GDM1 (cell line): Measurements from ENCODE around the gene GCM1.

Experiments
- DNase-seq: peaks from one replicate; lab custom pipeline; 2025; lab: John Stamatoyannopoulos, UW

The GCM1 gene

GRCh38 chr6:53151676-53152075 lies 3.0 kb upstream of the GCM1 start:
- DNase-seq = no peak

GRCh38 chr6:53144802-53145201 lies 3.8 kb downstream of the GCM1 start:
- DNase-seq = no peak

- DNase-seq = no peak
These were observed 4.9 kb downstream of the GCM1 start for GRCh38 chr6:53143710-53144109.

GRCh38 chr6:53142810-53143209 lies 5.8 kb downstream of the GCM1 start:
- DNase-seq = no peak

- no peak for DNase-seq
These were observed 8.7 kb downstream of the GCM1 start for GRCh38 chr6:53139841-53140413.

GRCh38 chr6:53136000-53136609 lies 12.5 kb downstream of the GCM1 start:
- DNase-seq = no peak

GRCh38 chr6:53134601-53135235 lies 13.9 kb downstream of the GCM1 start:
- DNase-seq = no peak

- DNase-seq = no peak
These were observed 14.7 kb downstream of the GCM1 start for GRCh38 chr6:53133961-53134360.

- DNase-seq = no peak
These were observed 17.9 kb downstream of the GCM1 start for GRCh38 chr6:53130569-53131290.

GRCh38 chr6:53128842-53129241 lies 19.8 kb downstream of the GCM1 start:
- no peak for DNase-seq

GRCh38 chr6:53125276-53125675 lies 23.4 kb downstream of the GCM1 start:
- no peak for DNase-seq

- DNase-seq = no peak
These were observed 24.4 kb downstream of the GCM1 start for GRCh38 chr6:53124131-53124800.

GRCh38 chr6:53119772-53120409 lies 28.8 kb downstream of the GCM1 start:
- no peak for DNase-seq

- no peak for DNase-seq
These were observed 29.3 kb downstream of the GCM1 start for GRCh38 chr6:53119349-53119748.

- DNase-seq = no peak
These were observed 32.9 kb downstream of the GCM1 start for GRCh38 chr6:53115741-53116140.

GRCh38 chr6:53115113-53115512 lies 33.5 kb downstream of the GCM1 start:
- no peak for DNase-seq

GRCh38 chr6:53113742-53114141 lies 34.9 kb downstream of the GCM1 start:
- DNase-seq = no peak

- DNase-seq = no peak
These were observed 35.8 kb downstream of the GCM1 start for GRCh38 chr6:53112871-53113270.

- no peak for DNase-seq
These were observed 36.2 kb downstream of the GCM1 start for GRCh38 chr6:53112404-53112803.

GRCh38 chr6:53111865-53112264 lies 36.8 kb downstream of the GCM1 start:
- no peak for DNase-seq

GRCh38 chr6:53109612-53110011 lies 39.0 kb downstream of the GCM1 start:
- DNase-seq = no peak

- DNase-seq = no peak
These were observed 41.5 kb downstream of the GCM1 start for GRCh38 chr6:53107091-53107490.
